Ectodermal cell (in vitro differentiated cells): Measurements from ENCODE around the gene NUMBL.
A peak's percentile ranks its signal among the peaks of the same experiment; 100 is the strongest.

Experiments
- H3K27ac ChIP-seq: 2 replicates; pipeline ENCODE4 v1.7.0; 2013; ENCODE audit warnings: mild to moderate bottlenecking, low read depth, low read length; ENCODE audit not compliant: insufficient read depth, poor library complexity, severe bottlenecking
- H3K27me3 ChIP-seq: 2 replicates; pipeline ENCODE4 v1.7.0; 2013; ENCODE audit warnings: mild to moderate bottlenecking, low read length; ENCODE audit not compliant: insufficient read depth, control insufficient read depth, poor library complexity, severe bottlenecking
- H3K36me3 ChIP-seq: one replicate; pipeline ENCODE4 v1.7.0; 2013; ENCODE audit warnings: low read length; ENCODE audit not compliant: control insufficient read depth, insufficient read depth
- H3K4me1 ChIP-seq: one replicate; pipeline ENCODE4 v1.7.0; 2013; ENCODE audit warnings: low read length; ENCODE audit not compliant: control insufficient read depth, insufficient read depth
- H3K4me3 ChIP-seq: 2 replicates; pipeline ENCODE4 v1.7.0; 2013; ENCODE audit warnings: low read depth, low read length, control low read depth; ENCODE audit not compliant: insufficient read depth
- H3K9me3 ChIP-seq: 2 replicates; pipeline ENCODE4 v1.7.0; 2013; ENCODE audit warnings: mild to moderate bottlenecking, low read length, moderate library complexity; ENCODE audit not compliant: control insufficient read depth
- WGBS, 2 experiments: methylation state at CpG; one replicate each; pipeline ENCODE4 v1.1.7; 2013; ENCODE audit warnings: missing lambda C conversion rate in 2 of 2; 5-methylcytosine and 5-hydroxymethylcytosine counted together

The NUMBL gene

DNA sequence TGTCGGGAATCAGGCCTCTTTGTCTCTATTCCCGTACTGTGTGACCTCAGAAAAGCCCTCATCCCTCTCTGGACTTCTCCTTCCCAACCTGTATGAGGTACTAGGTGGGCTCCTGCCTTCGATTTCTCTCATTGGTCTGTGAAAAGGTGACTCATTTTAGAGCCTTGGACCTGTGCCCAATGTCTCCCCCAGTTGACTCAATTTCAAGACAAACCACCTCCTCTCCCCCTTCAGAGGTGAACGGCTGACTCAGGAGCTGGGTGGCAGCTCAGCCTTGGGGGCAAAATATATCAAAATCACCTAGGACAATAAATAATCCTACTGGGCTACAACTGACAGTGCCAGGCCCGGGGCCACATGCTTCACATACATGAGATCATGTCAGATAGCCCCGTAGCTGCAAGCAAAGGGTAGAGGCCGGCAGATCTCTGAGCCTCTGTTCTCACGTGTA is 25.6 kb upstream of the NUMBL start:
- 6 to 8% methylated on average over 8 of the region's 8 CpGs for WGBS, 2 experiments
- H3K27ac ChIP-seq = peak overlapping the region; percentile 77
- H3K36me3 ChIP-seq = peaks cover 7% of the 10 kb centered on the region

DNA sequence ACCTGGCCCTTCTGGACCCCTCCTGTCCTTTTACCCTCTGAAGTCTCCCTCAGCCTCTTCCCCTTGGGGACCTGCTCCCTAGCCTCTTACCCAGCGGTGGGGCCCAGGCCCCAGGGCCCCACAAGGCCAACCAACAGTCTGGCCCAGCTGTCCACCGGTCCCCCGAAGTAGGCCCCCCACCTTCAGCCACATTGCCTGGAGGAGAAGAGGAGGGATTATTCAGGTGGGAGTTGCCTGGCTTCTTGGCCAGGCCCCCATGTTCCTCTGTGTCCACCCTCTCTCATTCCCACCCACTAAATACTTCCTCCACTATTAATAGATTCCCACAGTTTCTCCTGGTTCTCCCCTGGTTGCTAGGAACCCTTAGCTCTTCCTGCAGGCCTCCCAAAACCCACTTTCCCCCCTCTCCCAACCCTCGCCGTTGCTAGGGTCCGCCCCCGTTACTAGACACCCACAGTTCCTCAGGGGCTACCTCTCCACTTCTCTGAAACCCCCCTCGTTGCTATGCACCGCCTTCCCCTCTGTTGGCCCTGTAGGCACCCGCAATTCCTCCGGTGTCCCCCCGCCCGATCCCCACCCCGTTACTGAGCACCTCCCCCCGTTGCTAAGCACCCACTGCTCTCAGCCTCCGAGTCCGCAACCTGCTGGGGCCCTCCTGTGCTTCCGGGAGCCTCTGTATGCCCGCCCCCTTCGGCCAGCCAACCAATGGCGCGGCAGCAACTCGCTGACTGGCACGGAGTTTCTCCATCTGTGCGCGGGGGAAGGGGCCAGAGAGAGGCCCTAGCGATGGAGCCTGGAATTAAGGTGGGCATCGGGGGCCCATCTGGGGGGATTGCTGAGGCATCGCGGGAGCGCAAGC is 24.2 kb upstream of the NUMBL start:
- H3K36me3 ChIP-seq = peaks cover 7% of the 10 kb centered on the region
- WGBS, 2 experiments = 6 to 8% methylated on average over 31 of the region's 31 CpGs
- H3K27me3 ChIP-seq = no peaks in the 10 kb centered on the region
- peak overlapping the region; percentile 93 for H3K4me3 ChIP-seq
- peaks cover 13% of the 10 kb centered on the region for H3K4me1 ChIP-seq
- H3K9me3 ChIP-seq = no peaks in the 10 kb centered on the region
- H3K27ac ChIP-seq = peak overlapping the region; percentile 52

More for the DNA sequence above, 25.6 kb upstream of the NUMBL start:
- Histone ChIP-seq H3K4me3 (peak overlapping the region; percentile 93), H3K4me1 (peaks cover 13% of the 10 kb centered on the region), H3K9me3 (no peaks in the 10 kb centered on the region), H3K27me3 (no peaks in the 10 kb centered on the region)

DNA sequence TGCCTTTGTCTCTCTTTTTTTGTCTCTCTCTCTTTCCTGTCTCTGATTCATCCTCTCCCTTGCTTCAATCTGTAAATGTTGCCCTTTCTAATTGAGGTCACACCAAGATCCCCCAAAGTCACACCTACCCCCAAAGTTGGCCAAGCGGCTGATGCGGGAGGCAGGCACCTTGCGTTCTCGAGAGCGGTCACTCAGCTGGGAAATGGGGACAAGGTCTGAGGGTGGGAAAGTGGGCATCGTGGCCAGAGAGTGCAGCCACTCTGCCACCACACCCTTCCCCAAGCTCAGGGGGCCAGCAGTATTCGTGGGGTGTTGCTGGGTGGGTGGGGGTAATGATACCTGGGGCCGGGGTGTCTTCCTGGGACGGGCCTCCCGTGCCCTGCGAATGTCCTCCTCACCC is 23.5 kb upstream of the NUMBL start:
- no peaks in the 10 kb centered on the region for H3K9me3 ChIP-seq
- peaks cover 13% of the 10 kb centered on the region for H3K4me1 ChIP-seq
- no peaks in the 10 kb centered on the region for H3K27me3 ChIP-seq
- WGBS, 2 experiments = 93 to 98% methylated on average over 10 to 11 of the region's 11 CpGs
- H3K27ac ChIP-seq = no peak overlapping the region
- H3K36me3 ChIP-seq = peaks cover 9% of the 10 kb centered on the region
- H3K4me3 ChIP-seq = peak overlapping the region; percentile 93

GRCh38 chr19:40709817-40710216 is 19.4 kb upstream of the NUMBL start:
- no peak overlapping the region for H3K4me3 ChIP-seq
- H3K27me3 ChIP-seq = no peaks in the 10 kb centered on the region
- 92 to 93% methylated on average over 5 of the region's 5 CpGs for WGBS, 2 experiments
- H3K27ac ChIP-seq = no peak overlapping the region
- no peaks in the 10 kb centered on the region for H3K9me3 ChIP-seq
- peaks cover 5% of the 10 kb centered on the region for H3K4me1 ChIP-seq
- H3K36me3 ChIP-seq = peaks cover 27% of the 10 kb centered on the region

DNA sequence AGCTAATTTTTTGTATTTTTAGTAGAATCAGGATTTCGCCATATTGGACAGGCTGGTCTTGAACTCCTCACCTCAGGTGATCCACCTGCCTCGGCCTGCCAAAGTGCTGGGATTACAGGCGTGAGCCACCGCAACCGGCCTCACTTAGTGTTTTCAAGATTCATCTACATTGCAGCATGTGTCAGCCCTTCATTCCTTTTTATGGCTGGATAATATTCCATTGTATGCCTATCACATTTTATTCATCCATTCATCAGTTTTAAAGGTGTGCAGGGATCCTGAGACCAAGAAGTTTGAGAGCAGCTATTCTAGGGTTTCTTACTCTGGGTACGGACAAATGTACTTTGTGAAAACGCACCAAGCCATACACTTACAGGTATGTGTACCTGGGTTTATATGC is 17.2 kb upstream of the NUMBL start:
- 95 to 96% methylated on average over 6 to 7 of the region's 7 CpGs for WGBS, 2 experiments
- H3K36me3 ChIP-seq = peaks cover 30% of the 10 kb centered on the region
- no peaks in the 10 kb centered on the region for H3K9me3 ChIP-seq
- H3K27ac ChIP-seq = no peak overlapping the region
- no peak overlapping the region for H3K4me3 ChIP-seq
- H3K27me3 ChIP-seq = no peaks in the 10 kb centered on the region
- H3K4me1 ChIP-seq = no peaks in the 10 kb centered on the region

DNA sequence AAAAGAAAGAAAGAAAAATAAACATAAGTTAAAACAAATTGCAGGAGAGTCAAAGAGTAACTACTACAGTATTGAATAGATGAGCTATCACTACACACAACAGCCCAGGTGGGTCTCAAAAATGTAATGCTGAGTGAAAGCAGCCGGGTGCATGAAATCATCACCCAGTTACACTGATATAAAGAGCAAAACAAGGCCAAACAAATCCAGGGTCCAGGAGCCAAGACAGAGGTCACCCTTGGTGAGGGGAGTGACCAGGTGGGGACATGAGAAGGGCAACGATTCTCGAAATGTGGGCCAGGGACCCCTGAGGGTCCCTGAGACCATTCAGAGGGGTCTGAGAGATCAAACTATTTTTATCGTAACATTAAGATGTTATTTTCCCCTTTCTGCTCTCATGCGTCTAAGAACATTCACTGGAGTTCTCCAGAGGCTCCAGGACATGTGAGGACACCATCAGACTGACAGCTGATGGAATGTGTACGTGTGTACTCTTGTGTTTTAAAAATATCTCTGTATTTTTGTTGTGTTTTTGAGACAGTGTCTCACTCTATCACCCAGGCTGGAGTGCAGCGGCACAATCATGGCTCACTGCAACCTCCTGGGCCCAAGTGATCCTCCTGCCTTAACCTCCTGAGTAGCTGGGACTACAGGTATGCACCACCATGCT is 15.6 kb upstream of the NUMBL start:
- Histone ChIP-seq H3K9me3 (no peaks in the 10 kb centered on the region), H3K27me3 (no peaks in the 10 kb centered on the region), H3K4me1 (no peaks in the 10 kb centered on the region), H3K27ac (no peak overlapping the region), H3K4me3 (no peak overlapping the region), H3K36me3 (peaks cover 40% of the 10 kb centered on the region)
- 94 to 96% methylated on average over 7 of the region's 7 CpGs for WGBS, 2 experiments

GRCh38 chr19:40705362-40705651 is 14.9 kb upstream of the NUMBL start:
- no peaks in the 10 kb centered on the region for H3K9me3 ChIP-seq
- WGBS, 2 experiments = 92 to 97% methylated on average over 9 of the region's 9 CpGs
- no peaks in the 10 kb centered on the region for H3K4me1 ChIP-seq
- no peaks in the 10 kb centered on the region for H3K27me3 ChIP-seq
- no peak overlapping the region for H3K4me3 ChIP-seq
- H3K36me3 ChIP-seq = peaks cover 41% of the 10 kb centered on the region
- no peak overlapping the region for H3K27ac ChIP-seq

GRCh38 chr19:40704491-40705361 is 14.3 kb upstream of the NUMBL start:
- H3K27ac ChIP-seq = no peak overlapping the region
- no peaks in the 10 kb centered on the region for H3K9me3 ChIP-seq
- no peaks in the 10 kb centered on the region for H3K4me1 ChIP-seq
- WGBS, 2 experiments = 96% methylated on average over 18 of the region's 18 CpGs
- H3K27me3 ChIP-seq = no peaks in the 10 kb centered on the region
- H3K4me3 ChIP-seq = no peak overlapping the region
- peaks cover 47% of the 10 kb centered on the region for H3K36me3 ChIP-seq

DNA sequence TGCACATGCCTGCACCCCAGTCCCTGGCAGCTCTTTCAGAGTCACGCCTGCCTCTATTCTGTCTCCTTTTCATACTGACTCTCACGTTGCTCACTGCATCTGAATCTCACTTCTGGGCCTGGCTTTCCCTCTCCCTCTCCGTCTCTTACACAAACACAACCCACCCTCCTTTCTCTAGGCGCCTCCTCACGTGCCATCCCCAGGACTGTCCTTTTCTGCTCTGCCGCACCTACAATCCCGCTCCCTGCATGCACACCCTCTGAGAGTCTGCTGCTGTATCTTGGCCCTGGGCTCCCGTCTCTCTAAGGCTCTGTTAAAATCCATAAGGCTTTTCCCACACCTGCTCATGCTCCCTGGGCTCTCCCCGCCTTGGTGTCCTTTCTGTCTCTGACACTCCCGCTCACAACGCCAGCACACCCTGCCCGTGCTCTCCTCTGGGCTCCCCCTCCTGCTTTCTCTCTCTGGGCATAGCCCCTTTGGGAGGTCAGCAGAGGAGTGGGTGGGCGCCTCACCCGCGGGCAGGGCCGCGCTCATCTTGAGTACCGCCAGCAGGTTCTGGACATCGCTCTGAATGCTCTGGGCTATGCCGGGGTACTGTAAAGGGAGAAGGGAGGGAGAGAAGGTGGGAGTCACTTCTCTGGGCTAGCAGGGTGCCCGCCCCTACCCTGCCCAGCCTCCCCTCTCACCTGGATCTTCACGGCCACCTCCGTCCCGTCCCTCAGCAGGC is 12.7 kb upstream of the NUMBL start:
- Histone ChIP-seq H3K36me3 (peaks cover 39% of the 10 kb centered on the region), H3K9me3 (no peaks in the 10 kb centered on the region), H3K4me1 (no peaks in the 10 kb centered on the region), H3K4me3 (no peak overlapping the region), H3K27ac (no peak overlapping the region), H3K27me3 (no peaks in the 10 kb centered on the region)
- WGBS, 2 experiments = 88% methylated on average over 24 of the region's 24 CpGs
